ENCODE data around the gene MFAP3.
"Not testable (repeated sequence)": the region's sequence is repeated elsewhere in the genome, so short reads cannot be mapped to it uniquely, and the experiment has no call there.

The MFAP3 gene

GRCh38 chr5:154060606-154061005 lies 21.8 kb downstream of the MFAP3 start:
- DNase-seq (ENCODE audit: low read depth), result no peak
- TF ChIP-seq CTCF (conservative IDR thresholded peaks at IDR 0.05; ENCODE audit: low read depth, low read length), result no peak
- H3K4me3 ChIP-seq (ENCODE audit: low read length), result no peak overlapping the region

GRCh38 chr5:154063372-154063771 lies 24.6 kb downstream of the MFAP3 start:
- H3K4me3 ChIP-seq (ENCODE audit: low read length), result no peak overlapping the region
- no peak for TF ChIP-seq CTCF (conservative IDR thresholded peaks at IDR 0.05; ENCODE audit: low read depth, low read length)
- DNase-seq (ENCODE audit: low read depth), result no peak

GRCh38 chr5:154065971-154066370 lies 27.2 kb downstream of the MFAP3 start:
- no peak overlapping the region for H3K4me3 ChIP-seq (ENCODE audit: low read length)
- no peak for TF ChIP-seq CTCF (conservative IDR thresholded peaks at IDR 0.05; ENCODE audit: low read depth, low read length)
- DNase-seq (ENCODE audit: low read depth), result no peak

GRCh38 chr5:154069854-154070253 lies 31.1 kb downstream of the MFAP3 start:
- not testable (repeated sequence) for DNase-seq (ENCODE audit: low read depth); H3K4me3 ChIP-seq (ENCODE audit: low read length)

GRCh38 chr5:154071799-154072413 lies 33.1 kb downstream of the MFAP3 start:
- H3K4me3 ChIP-seq (ENCODE audit: low read length), result no peak overlapping the region
- DNase-seq (ENCODE audit: low read depth), result no peak
- TF ChIP-seq CTCF (conservative IDR thresholded peaks at IDR 0.05; ENCODE audit: low read depth, low read length), result no peak

GRCh38 chr5:154072414-154073171 lies 33.8 kb downstream of the MFAP3 start:
- DNase-seq (ENCODE audit: low read depth), result no peak
- peak; percentile 90 for TF ChIP-seq CTCF (conservative IDR thresholded peaks at IDR 0.05; ENCODE audit: low read depth, low read length)
- H3K4me3 ChIP-seq (ENCODE audit: low read length), result no peak overlapping the region

GRCh38 chr5:154076240-154076922 lies 37.6 kb downstream of the MFAP3 start:
- no peak for TF ChIP-seq CTCF (conservative IDR thresholded peaks at IDR 0.05; ENCODE audit: low read depth, low read length)
- no peak overlapping the region for H3K4me3 ChIP-seq (ENCODE audit: low read length)
- DNase-seq (ENCODE audit: low read depth), result peak; percentile 43
